Keratinocyte (primary cell): ENCODE measurements around the gene PAK2.

ENCODE experiments used
- EZH2 ChIP-seq: IDR thresholded peaks from one replicate; pipeline ENCODE4 v1.6.1; 2012; ENCODE audit warnings: inconsistent platforms, mild to moderate bottlenecking, low read length, moderate library complexity
- TF ChIP-seq, protein P1 (sequence below), 3 experiments: IDR thresholded peaks in 1 of 3; conservative IDR thresholded peaks in 1 of 3; optimal IDR thresholded peaks in 1 of 3; 2 replicates in 2 of 3; 3 replicates in 1 of 3; pipeline versions ENCODE3 to v1.5.1; 2011; ENCODE audit warnings: low read length in 3 of 3, mild to moderate bottlenecking in 3 of 3, moderate library complexity in 2 of 3, control low read depth in 1 of 3, inconsistent platforms in 1 of 3; ENCODE audit not compliant: insufficient read depth in 2 of 3; ENCODE audit errors: extremely low read depth in 1 of 3

DNA sequence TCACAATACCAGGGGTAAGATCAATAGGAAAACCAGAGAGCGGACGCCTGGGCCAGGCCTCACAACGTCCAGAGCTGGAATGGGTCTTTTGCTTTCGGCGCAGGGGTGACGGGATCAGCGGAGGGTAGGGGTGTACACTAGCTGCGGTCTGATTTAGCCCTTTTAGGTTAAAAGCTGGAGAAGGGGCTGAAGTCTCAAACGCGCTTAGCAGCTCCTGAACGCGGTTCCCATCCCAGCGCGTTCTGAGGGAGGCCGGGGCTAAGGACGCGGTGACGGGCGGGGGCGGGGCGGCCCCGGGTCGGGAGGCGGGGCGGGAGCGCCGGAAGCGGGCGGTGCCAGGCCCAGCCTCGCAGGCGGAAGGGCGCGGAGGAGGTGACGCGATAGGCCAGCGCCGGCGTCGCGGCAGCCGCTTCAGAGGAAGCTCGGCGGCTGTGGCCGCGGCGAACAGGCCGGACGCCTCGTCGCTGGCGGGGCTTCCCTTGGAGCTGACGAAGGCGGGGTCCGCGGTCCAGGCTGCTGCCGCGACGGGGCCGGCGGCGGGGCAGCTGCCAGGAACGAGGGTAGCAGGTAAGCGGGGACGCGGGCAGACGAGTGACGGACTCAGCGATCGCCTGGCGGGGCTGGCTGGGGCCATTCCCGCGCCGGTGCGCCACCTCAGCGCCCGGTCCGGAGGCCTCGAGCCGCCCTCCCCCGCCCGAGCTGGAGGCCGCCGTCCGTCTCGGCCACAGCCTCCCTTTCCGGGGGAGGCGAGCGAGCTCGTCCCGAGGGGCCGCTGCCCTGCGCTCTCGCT, 128.0 kb downstream of the PAK2 start, which contains the start of gene SENP5:
- TF ChIP-seq, protein P1, sequence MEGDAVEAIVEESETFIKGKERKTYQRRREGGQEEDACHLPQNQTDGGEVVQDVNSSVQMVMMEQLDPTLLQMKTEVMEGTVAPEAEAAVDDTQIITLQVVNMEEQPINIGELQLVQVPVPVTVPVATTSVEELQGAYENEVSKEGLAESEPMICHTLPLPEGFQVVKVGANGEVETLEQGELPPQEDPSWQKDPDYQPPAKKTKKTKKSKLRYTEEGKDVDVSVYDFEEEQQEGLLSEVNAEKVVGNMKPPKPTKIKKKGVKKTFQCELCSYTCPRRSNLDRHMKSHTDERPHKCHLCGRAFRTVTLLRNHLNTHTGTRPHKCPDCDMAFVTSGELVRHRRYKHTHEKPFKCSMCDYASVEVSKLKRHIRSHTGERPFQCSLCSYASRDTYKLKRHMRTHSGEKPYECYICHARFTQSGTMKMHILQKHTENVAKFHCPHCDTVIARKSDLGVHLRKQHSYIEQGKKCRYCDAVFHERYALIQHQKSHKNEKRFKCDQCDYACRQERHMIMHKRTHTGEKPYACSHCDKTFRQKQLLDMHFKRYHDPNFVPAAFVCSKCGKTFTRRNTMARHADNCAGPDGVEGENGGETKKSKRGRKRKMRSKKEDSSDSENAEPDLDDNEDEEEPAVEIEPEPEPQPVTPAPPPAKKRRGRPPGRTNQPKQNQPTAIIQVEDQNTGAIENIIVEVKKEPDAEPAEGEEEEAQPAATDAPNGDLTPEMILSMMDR (optimal IDR thresholded peaks at IDR 0.05 in 1 of 3, IDR thresholded peaks at IDR 0.05 in 1 of 3, conservative IDR thresholded peaks at IDR 0.05 in 1 of 3; ENCODE audit: extremely low read depth in 1 of 3, insufficient read depth in 2 of 3, low read length in 3 of 3): no peak
- no peak for TF ChIP-seq EZH2
